WI38 (cell line): ENCODE measurements around the gene DNM3.

ENCODE experiments used
- H3K4me3 ChIP-seq: 2 replicates; pipeline ENCODE4 v1.5.1; 2011; ENCODE audit warnings: low read depth, mild to moderate bottlenecking, control low read depth, low read length
- TF ChIP-seq, protein P1 (sequence below): IDR thresholded peaks from 2 replicates; pipeline ENCODE4 v1.5.1; 2012; ENCODE audit warnings: low read depth, mild to moderate bottlenecking, control low read depth, low read length

DNM3 gene

DNA sequence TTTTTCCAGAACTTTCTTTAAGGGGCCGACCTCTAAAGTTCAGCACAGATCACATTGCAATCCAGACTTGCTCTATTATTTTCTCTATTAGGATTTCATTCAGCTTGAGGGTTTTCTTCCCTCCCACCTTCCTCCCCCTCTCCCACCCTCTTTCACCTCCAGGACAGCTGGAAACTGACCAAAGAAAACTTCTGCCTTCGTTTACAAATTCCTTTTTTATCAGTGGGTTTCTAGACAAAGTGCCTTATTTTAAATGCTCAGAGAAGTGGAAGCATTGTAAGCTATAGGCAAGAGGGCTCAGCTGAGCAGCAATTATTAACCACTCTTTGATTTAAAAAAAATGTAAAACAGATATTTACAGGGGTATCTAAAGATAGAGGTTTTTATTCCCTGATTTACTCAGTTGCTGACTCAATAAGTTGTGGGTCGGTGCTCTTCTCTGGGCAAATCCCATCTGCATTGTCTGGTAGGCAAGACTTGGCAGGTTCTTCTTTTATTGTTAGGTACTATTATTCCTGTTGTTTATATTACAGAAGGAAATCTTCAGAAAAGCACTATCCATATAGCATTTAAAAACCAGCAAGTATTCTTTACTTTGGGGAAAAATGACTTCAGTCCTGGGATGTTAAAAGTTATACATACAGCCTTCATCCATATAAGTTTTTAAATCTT lies 302.2 kb downstream of the DNM3 start:
- peak overlapping the region; percentile 93 for H3K4me3 ChIP-seq
- TF ChIP-seq, protein P1, sequence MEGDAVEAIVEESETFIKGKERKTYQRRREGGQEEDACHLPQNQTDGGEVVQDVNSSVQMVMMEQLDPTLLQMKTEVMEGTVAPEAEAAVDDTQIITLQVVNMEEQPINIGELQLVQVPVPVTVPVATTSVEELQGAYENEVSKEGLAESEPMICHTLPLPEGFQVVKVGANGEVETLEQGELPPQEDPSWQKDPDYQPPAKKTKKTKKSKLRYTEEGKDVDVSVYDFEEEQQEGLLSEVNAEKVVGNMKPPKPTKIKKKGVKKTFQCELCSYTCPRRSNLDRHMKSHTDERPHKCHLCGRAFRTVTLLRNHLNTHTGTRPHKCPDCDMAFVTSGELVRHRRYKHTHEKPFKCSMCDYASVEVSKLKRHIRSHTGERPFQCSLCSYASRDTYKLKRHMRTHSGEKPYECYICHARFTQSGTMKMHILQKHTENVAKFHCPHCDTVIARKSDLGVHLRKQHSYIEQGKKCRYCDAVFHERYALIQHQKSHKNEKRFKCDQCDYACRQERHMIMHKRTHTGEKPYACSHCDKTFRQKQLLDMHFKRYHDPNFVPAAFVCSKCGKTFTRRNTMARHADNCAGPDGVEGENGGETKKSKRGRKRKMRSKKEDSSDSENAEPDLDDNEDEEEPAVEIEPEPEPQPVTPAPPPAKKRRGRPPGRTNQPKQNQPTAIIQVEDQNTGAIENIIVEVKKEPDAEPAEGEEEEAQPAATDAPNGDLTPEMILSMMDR = no peak

DNA sequence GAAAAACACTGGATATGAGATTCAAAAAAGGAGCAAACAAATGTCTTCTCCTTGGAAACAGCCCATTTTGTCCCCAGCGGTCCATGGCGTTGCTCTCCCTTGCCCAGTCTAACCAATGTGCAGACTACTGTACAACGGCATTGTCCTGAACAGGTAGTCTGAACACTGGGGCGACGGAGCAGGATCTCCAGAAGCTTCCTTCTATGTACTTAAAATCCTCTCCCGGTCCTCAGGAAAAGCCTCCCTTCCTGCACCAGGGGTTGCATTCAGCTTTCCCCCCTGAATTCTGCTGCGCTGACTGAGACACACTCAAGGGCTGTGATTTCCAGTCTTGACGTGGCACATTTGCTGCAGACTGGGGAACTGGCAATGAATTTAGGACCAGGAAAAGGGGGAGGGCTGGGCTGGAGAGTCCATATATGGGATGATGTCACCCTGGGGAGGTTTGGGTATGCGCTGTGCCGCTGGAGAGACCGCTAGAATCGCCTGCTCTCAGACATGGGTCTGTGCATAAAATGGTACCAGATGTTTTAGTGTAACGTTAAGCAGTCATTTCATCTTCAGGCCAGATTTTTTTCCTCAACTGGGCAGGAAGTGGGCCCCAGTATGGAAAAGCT lies 303.3 kb downstream of the DNM3 start:
- TF ChIP-seq, protein P1 = no peak

DNA sequence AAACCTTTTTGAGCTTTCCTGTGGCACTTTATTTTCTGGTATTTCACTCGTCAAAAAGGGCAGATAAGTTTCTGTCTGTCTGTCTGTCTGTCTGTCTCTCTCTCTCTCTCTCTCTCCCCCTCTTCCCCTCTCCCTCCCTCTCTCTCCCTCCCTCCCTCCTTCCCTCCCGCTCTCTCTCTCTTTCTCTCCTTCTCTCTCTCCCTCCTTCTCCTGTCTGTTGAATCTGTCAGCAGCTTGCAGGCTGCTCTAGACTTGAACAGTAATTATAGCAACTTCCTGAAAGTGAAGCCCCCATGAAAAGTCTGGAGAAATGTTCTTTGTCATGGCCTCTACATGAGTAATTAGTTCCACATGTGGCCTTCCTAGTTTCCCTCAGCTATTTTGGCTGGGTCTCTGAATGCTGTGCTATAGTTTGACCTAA lies 303.9 kb downstream of the DNM3 start:
- TF ChIP-seq, protein P1 = no peak
- H3K4me3 ChIP-seq = peak overlapping the region; percentile 93

More for the DNA sequence above, 303.3 kb downstream of the DNM3 start:
- peak overlapping the region; percentile 93 for H3K4me3 ChIP-seq

DNA sequence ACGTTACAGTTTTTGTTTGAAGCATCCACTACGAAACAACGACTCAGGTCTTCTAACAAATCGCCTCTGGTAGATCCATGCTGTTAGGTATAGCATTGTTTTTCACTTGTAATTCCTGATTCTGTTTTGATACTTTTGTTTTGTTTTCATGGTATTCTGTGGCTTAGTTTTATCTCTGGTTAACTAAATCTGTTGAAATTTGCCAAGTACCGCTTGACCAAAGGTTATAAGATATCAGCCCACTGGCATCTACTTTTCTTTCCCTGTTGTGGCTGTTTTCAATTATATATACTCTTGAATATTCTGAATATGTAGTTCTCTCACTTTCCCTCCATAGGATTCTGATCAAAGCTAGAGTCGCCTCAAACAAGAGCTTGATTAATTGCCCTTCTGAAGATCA lies 304.4 kb downstream of the DNM3 start:
- peak overlapping the region; percentile 93 for H3K4me3 ChIP-seq
- TF ChIP-seq, protein P1 = no peak

DNA sequence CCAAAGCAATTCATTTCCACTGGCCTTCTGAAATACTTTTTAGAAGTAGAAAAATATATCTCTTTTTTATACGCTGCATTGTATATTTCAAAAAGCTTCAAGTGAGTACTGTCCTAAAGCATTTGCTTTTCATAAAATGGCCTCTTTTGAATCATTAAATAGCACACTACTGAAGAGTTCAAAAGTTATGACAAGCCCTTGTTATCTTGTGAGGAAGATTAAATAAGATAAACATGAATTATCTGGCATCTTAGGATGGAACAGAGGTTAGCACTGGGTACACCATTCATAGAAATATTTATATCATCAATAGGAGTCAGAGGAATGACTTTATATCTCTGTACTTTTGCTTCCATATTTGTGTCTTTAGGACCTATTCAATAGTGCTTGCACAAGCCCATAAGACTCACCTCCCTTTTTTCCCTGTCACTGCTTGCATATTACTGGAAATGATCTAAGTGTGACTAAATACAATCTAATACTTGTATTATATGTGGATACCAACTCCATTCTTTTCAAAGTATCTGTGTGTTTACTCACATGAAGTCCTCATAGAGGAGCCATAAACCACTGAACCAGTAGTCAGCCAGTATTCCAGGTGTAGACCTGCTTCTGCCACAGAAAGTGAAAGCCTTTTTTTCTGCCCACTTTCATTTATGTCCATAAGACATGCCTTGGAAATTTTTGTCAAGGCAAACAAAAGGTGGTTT lies 305.0 kb downstream of the DNM3 start:
- TF ChIP-seq, protein P1 = no peak
- no peak overlapping the region for H3K4me3 ChIP-seq

DNA sequence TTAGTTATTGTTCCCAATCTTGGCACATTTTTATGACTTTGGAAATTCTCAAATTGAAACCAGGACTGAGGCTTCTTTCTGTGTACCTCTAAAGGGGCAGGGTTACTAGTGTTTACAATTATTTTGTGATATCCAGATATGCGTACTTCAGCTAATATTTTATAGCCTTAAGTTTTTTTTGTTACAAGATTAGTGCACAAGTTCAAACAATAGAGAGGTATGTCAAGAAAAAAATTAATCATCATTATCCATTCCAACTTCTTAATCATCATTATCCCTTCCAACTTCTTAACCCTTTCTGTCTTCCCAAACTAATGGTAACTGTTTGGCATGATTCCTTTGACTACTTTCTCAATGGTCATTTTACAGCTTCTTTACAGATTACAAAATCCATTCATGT lies 306.2 kb downstream of the DNM3 start:
- TF ChIP-seq, protein P1 = no peak
- no peak overlapping the region for H3K4me3 ChIP-seq

DNA sequence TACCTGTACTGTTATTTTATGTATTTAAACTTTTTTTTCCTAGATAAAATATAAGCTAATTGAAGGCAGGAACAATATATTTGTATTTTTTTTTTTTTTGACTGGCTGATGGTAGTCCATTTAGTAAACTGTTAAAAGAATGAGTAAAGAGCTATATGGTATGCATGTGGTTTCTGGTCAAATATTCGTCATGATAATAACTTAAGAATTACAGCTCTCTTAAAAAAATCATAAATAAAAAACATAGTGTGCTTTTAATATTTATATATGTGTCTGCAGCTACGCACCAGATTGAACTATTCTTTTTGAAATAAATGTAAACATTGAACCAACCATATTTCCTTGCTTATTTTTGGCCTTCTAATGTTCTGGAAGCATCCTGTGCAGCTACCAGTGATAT lies 306.9 kb downstream of the DNM3 start:
- TF ChIP-seq, protein P1 = no peak
- no peak overlapping the region for H3K4me3 ChIP-seq
